Measurements from ENCODE around the gene PAPPA2. TPM values are rescaled to one million over a fixed set of nuclear protein-coding genes. Genes with fewer than 3 reads are reported as not detected.
"Not testable (repeated sequence)": the region's sequence is repeated elsewhere in the genome, so short reads cannot be mapped to it uniquely, and the experiment has no call there.

Gene PAPPA2
- total and polyA plus RNA-seq, 10 of the 15 experiments (the other 5 are each of a cell fraction or from before 2014, with no cell fraction given): under 0.01 to 0.06 (median 0.03) TPM; not detected in 7

GRCh38 chr1:176450526-176450925 is 12.4 kb upstream of the PAPPA2 start:
- FAIRE-seq: no peak
- H4K20me1 ChIP-seq (ENCODE audit: control insufficient read depth, insufficient read depth): no peaks in the 10 kb centered on the region
- no peaks in the 10 kb centered on the region for H3K4me1 ChIP-seq (ENCODE audit: control insufficient read depth, insufficient read depth, low read length)
- BruUV-seq (replicated peaks): no TSS peak
- SMC1A ChIA-PET (ENCODE audit: uncharacterized antibody, unreplicated experiment): no interaction called here
- intact Hi-C loops (cut with micrococcal nuclease; ENCODE audit: unreplicated experiment) (no loop called here), in situ Hi-C loops (cut with MboI) (no loop called here)
- H3K9ac ChIP-seq (ENCODE audit: control insufficient read depth, insufficient read depth, low read length): no peak overlapping the region
- ATAC-seq: no peak
- H2AFZ ChIP-seq (ENCODE audit: control insufficient read depth, low read depth, low read length): no peak overlapping the region
- H3K79me2 ChIP-seq (ENCODE audit: control insufficient read depth, insufficient read depth, low read length): no peaks in the 10 kb centered on the region
- DNase-seq (ENCODE audit: low read depth, low spot score): no peak
- H3K27me3 ChIP-seq (replicated peaks in 1 of 2; ENCODE audit: control insufficient read depth in 2 of 2, insufficient read depth in 2 of 2, low read length in 1 of 2): no peaks in the 10 kb centered on the region; a peak in 1 of 4 replicates
- POLR2A ChIA-PET: no interaction called here
- H3K9me3 ChIP-seq (replicated peaks; ENCODE audit: control insufficient read depth, insufficient read depth, low read length): no peaks in the 10 kb centered on the region
- no peak overlapping the region for H3K4me3 ChIP-seq
- no peaks in the 10 kb centered on the region for H3K36me3 ChIP-seq (ENCODE audit: control insufficient read depth in 2 of 2, insufficient read depth in 2 of 2, low read length in 1 of 2)
- 0% methylated on average over 1 of the region's 1 CpG for WGBS (ENCODE audit: insufficient coverage, insufficient replicate concordance, low lambda C conversion rate, missing lambda C conversion rate)
- RAD21 ChIA-PET (ENCODE audit: unreplicated experiment): no interaction called here
- TF ChIP-seq TCF3 (IDR thresholded peaks at IDR 0.05; ENCODE audit: borderline replicate concordance, insufficient read depth, low read depth, low read length): no peak
- TF ChIP-seq TCF12 (IDR thresholded peaks at IDR 0.05; ENCODE audit: low read depth, low read length): no peak
- no peak for TF ChIP-seq STAT3 (IDR thresholded peaks at IDR 0.05; ENCODE audit: low read depth, low read length)
- H3K4me2 ChIP-seq (ENCODE audit: control insufficient read depth, insufficient read depth): no peak overlapping the region
- no peak overlapping the region for H3K27ac ChIP-seq (ENCODE audit: control insufficient read depth, insufficient read depth)
- CTCF ChIA-PET: no interaction called here

- H3K27me3 ChIP-seq (replicated peaks in 1 of 2; ENCODE audit: control insufficient read depth in 2 of 2, insufficient read depth in 2 of 2, low read length in 1 of 2); H3K27ac ChIP-seq (ENCODE audit: control insufficient read depth, insufficient read depth); H3K4me1 ChIP-seq (ENCODE audit: control insufficient read depth, insufficient read depth, low read length); H2AFZ ChIP-seq (ENCODE audit: control insufficient read depth, low read depth, low read length); H3K9me3 ChIP-seq (replicated peaks; ENCODE audit: control insufficient read depth, insufficient read depth, low read length); intact Hi-C loops (cut with micrococcal nuclease; ENCODE audit: unreplicated experiment); H3K4me3 ChIP-seq; H3K79me2 ChIP-seq (ENCODE audit: control insufficient read depth, insufficient read depth, low read length); H3K36me3 ChIP-seq (ENCODE audit: control insufficient read depth in 2 of 2, insufficient read depth in 2 of 2, low read length in 1 of 2); POLR2A ChIA-PET; ATAC-seq; CTCF ChIA-PET; RAD21 ChIA-PET (ENCODE audit: unreplicated experiment); H4K20me1 ChIP-seq (ENCODE audit: control insufficient read depth, insufficient read depth); SMC1A ChIA-PET (ENCODE audit: uncharacterized antibody, unreplicated experiment); H3K9ac ChIP-seq (ENCODE audit: control insufficient read depth, insufficient read depth, low read length); BruUV-seq (replicated peaks); in situ Hi-C loops (cut with MboI); DNase-seq (ENCODE audit: low read depth, low spot score); H3K4me2 ChIP-seq (ENCODE audit: control insufficient read depth, insufficient read depth); FAIRE-seq: not testable (repeated sequence)
- 0% methylated on average over 2 of the region's 2 CpGs for WGBS (ENCODE audit: insufficient coverage, insufficient replicate concordance, low lambda C conversion rate, missing lambda C conversion rate)
Observed at GRCh38 chr1:176451741-176452140, 11.2 kb upstream of the PAPPA2 start.
